Cardiac septum (tissue), 1 donor: ENCODE results near the gene GMPPB. TPM values are rescaled to one million over a fixed set of nuclear protein-coding genes. Genes with fewer than 3 reads are reported as not detected.
"Not testable (repeated sequence)": the region's sequence is repeated elsewhere in the genome, so short reads cannot be mapped to it uniquely, and the experiment has no call there.

Experiments used
- DNase-seq: peaks from one replicate; pipeline ENCODE4 v3.0.0-alpha.2; 2020; ENCODE audit warnings: low spot score
- intact Hi-C: fragments of 100-400 bp; cut with DNase I; formaldehyde crosslinking; loops from one replicate; pipeline ENCODE4 v1.14.0; 2022
- total RNA-seq: library from RNA; stranded (reverse); fragmentation: NEBNext Ultra II Directional; extraction: Animal tissue kit (Norgen Biotek cat#: 25700); gene quantifications from one replicate; pipeline ENCODE4 v1.2.1, GENCODE V29; 2021
- donor health status: DM: no; HTN: no; CAD: no.

The GMPPB gene
- total RNA-seq, 1 donor from 2014 or later = 19.5 TPM

DNA sequence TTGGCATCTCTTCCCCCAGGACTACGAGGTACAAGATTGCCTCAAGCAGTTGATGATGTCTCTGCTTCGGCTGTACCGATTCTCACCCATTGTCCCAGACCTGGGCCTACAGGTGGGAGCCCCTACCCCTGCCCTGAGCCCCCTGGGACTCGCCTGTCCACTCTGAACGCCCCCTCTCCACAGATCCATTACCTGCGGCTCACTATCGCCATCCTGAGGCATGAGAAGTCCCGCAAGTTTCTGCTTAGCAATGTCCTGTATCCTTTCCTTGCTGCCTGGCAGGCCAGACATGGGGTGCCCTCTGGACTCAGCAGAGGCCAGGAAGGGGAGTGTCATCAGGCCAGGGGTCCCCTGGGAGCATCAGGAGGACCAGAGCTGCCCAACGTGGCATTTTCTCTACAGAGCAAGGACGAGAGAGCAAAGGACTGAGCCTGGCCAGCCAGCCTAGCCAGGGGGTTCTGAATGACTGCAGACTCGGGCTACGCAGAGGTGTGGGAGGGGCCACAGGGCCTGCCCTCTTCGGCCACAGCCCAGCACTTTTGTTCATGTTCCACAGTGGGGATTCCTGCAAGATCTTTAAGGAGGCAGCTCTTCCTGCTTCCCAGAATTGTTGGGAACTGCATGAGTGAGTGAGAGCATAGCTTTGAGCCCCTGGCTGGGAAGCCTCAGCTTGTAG lies 23.2 kb downstream of the GMPPB start:
- no peak for DNase-seq
- intact Hi-C loops = loop anchor here (5.0 kb wide), 1 partner anchor 137 kb away; no protein-coding TSS in a partner anchor

GRCh38 chr3:49700014-49700413 lies 23.7 kb downstream of the GMPPB start:
- DNase-seq = no peak
- intact Hi-C loops = loop anchor here (5.0 kb wide), 1 partner anchor 137 kb away; no protein-coding TSS in a partner anchor

DNA sequence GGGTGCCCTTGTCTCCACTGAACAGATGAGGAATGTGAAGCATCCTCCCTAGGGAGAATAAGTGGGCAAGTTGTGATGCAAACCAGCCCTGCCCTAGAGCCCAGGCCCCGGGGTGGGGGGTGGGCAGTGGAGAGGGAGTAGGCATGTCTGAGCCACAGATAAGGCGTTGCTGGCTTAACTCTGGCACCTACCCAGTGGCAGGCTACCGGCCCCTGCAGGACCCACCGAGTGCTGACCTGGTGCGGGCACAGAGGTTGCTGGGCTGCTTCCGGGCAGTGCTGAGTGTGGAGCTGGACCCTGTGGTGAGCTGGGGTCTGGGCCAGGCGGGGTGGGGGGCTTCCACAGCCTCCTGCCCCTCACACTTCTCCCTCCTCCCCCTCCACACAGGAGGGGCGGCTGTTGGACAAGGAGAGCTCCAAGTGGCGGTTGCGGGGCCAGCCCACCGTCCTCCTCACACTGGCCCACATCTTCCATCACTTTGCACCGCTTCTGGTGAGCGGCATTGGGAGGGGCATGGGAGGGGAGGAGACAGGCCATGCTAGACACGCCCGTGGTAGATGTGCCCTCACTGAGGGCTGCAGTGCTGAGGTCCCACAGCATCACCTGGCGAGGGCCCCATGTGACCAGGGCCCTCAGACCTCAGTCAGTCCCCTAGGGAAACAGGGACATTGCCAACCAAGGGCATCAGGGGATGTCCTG lies 24.3 kb downstream of the GMPPB start:
- intact Hi-C loops = no loop called here
- DNase-seq = no peak

DNA sequence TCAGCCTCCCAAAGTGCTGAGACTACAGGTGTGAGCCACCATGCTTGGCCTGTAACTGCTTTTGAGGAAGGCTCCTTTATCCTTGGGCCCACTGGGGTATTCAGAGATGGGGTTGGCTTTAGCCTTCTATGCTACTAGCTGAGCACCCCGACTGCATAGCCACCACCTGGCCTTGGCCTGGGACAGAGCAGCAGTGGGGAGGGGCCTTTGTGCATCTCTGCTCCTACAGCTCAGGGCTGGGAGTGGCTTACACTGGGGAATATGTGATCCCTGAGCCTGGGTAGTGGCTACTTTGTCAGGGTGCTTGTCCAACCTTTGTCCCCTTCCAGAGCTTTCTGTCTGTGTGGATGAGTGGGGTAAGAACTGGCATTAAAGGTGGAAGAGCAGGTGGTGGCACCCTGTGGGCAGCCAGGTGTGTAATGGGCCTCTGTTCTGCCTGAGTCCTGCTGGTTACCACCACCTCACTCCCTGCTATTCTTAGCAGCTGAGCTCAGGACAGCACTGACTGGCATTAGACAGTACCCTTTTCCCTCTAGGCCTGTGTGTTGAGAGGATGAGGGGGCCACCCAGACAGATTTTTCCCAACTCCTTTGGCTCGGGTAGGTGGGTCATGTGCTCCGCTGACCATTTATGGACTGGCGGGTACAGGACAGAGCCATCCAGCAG lies 28.3 kb downstream of the GMPPB start:
- DNase-seq, intact Hi-C loops: not testable (repeated sequence)

DNA sequence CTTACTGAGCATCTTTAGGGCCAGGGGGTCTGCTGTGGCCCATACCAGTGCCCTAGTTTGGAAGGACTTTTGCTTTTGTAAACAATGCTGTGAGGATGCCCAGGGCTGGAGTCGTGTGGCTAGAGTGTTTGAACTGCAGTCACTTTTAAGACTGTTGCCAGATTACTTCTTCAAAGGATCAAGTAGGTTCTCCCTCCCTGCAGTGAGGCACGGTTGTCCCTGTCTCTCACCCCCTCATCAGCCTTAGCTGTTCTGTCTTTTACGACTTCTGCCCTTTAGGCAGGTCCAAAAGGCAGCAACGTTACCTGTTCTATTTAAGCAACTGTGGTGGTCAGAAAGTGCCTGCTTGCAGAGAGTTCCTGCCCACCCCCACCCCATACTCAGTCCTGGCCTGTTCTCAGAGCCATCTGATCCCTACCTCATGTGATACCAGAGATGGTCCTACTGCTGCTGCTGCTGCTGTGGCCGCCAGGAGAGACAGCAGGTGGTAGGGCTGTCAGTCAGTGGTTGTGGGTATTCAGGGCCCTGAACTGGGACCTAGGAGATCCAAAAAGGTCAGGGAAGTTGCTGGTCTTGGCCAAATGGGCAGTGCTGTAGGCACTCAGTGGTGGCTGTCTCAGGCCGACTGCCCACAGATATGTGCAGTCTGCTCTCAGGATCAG lies 29.2 kb downstream of the GMPPB start:
- DNase-seq, intact Hi-C loops: not testable (repeated sequence)

DNA sequence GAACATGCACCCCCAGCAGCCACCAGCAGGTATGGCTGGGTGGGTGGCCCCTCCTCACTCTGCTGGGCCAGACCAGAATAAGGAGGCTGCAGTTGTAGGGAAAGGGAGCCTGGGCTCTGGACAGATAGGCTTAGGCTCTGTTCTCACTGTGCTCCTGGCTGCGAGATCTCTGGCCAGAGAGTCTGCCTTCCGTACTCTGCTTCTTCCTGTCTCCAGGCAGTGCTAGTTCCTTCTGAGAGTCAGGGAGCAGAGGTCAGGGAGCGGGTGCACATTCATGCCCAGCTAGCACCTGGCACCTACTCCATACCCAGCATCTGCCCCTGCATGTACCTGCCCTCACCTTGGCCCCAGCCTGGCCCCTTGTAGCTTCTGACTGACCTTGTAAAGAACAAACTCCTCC lies 32.3 kb downstream of the GMPPB start:
- intact Hi-C loops, DNase-seq: not testable (repeated sequence)

DNA sequence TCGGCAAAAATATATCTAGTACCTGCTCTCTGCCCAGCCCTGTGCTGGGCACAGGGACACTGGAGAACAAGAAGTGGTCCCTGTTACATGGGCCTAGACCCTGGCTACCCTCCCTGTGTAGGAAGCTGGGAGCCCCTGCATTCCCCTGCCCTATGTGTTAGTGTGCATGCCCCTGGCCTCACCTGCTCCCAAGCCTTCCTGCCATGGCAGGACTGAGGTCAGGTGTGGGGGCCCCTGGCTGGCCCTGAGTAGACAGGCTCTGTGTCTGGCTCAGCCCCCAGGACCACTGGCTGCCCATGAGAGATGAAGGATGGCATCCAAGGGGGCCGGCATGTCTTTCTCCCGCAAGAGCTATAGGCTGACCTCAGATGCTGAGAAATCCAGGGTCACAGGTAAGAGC lies 32.9 kb downstream of the GMPPB start:
- DNase-seq, intact Hi-C loops: not testable (repeated sequence)

- intact Hi-C loops = not testable (repeated sequence)
Measured at GRCh38 chr3:49689908-49690624, 33.7 kb downstream of the GMPPB start.

DNA sequence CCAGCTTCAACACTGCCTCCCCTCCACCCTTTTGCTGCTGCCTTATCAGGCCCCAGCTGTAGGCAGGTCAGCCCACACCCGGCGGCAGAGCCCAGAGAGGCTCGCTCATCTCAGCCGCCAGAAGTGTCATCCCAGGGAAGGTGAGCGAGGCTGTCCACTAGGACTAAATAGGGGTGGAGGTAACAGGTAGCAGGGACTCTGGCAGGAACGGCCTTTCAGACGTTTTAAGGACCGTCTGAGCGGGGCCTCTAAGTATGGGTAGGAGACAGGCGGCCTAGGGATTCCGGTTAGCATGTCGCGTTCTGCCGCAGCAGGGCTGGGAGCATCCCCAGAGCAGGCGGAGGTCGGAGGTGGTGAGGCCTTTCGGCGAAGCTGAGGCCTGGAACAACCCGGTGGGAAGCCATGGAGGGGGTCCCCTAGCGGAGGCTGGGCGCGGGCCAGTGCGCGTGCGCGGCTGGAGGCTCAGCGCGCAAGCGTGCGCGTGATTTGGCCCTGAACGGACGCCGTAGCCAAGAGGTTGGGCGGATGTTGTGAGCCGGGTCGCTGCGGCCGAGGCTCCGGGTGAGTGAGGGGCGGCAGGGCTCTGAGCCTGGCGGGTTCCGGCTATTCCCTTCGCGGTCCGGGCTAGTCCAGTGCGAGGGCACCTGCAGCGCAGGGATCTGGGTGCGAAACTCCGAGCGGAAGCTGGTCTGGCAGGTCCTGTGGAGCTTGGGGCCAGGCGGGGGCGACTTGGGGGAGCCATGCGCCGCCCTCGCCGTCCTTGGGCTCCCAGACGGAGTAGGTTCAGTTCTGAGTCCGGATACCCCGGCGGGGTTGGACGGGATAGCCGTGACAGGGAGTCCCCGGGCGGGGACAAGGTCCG lies 34.5 kb downstream of the GMPPB start, which contains the start of the genes MST1 and RNF123:
Gene MST1 (minus strand): TSS at position 429 of the 862 bp plus-strand sequence. CDS start 783 bp downstream, outside the sequence.
Gene RNF123 (plus strand): TSS at position 512 of the 862 bp plus-strand sequence. CDS start 1,609 bp downstream, outside the sequence.
- peak; percentile 95 for DNase-seq
- intact Hi-C loops = no loop called here

More at GRCh38 chr3:49689908-49690624, 33.7 kb downstream of the GMPPB start:
- DNase-seq = not testable (repeated sequence)

DNA sequence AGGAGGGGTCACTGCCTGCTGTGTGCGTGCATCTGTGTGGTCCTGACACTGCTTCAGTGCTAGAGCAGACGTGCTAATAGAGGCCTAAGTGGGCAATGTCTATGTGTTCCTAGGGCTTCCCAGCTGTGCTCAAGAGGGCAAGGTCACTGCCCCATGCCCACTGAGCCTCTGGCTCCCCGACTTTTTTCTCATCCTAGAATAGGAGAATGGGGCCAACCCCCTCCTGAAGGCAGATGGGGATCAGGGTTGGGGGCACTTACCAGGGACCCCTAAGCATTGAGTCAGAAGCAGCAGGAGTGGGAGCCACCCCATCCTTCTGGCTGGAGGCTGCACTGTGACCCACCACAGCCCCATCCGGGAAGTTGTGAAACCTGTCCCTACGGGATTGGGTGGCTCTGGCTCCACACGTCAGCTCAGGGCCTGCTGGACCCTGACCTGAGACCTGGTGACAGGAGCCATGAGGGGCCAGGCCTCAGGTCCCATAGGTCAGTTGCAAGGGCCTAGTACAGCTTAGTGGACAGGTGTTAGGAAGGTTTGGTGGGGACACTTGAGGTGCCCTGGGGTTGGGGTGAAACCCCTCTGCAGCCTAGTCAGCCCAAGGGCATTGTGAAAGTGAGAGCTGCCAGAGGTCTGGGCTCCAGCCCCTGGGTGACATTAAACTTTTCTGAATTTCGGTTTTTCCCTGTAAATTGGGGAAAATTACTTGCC lies 35.3 kb downstream of the GMPPB start:
- intact Hi-C loops, DNase-seq: not testable (repeated sequence)

- intact Hi-C loops, DNase-seq: not testable (repeated sequence)
Measured at GRCh38 chr3:49687424-49687795, 36.3 kb downstream of the GMPPB start.

- intact Hi-C loops, DNase-seq: not testable (repeated sequence)
Measured at GRCh38 chr3:49686769-49687423, 36.9 kb downstream of the GMPPB start.

DNA sequence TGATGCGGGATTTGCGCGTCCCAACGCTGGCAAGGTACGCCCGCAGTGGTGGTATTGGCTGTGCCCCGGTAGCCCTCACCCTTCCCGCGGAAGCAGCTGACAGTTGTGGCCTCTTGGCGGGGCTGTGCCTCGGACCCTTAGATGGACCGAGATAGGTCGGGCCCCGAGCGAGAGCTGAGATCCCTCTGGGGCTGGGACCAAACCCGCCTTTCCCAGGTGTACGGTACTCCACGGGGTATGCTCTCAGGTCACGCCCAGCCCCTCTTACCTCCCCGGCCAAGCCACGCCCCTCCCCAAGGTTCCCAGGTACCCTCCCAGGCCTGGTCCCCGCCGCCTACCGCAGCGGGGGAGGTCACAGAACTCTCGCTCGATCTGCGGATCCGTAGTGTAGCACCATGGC lies 37.4 kb downstream of the GMPPB start:
- intact Hi-C loops, DNase-seq: not testable (repeated sequence)

GRCh38 chr3:49685846-49686245 lies 37.9 kb downstream of the GMPPB start:
- DNase-seq, intact Hi-C loops: not testable (repeated sequence)

DNA sequence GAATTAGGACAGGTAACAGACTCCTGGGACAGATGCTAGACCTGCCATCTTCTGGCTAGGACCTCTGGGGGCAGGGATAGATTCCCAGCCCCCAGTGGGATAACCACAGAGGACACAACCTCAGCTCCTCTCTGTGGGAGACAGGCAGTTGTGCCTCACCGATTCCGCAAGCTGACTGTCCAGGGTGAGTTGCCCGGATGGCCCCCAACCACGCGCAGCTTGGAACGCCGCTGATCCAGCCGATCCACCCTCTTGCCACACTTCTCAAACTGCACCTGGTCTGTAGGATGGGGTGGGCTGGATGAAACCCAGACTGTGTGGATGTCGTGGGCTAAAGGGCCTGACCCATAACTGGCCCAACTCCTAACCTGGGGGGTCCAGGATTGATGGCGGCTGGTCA lies 38.6 kb downstream of the GMPPB start:
- DNase-seq, intact Hi-C loops: not testable (repeated sequence)

GRCh38 chr3:49684453-49684852 lies 39.3 kb downstream of the GMPPB start:
- DNase-seq, intact Hi-C loops: not testable (repeated sequence)

- no peak for DNase-seq
- intact Hi-C loops = no loop called here
Measured at GRCh38 chr3:49683162-49683561, 40.6 kb downstream of the GMPPB start.
